IMR-90 (cell line): Measurements from ENCODE around the gene GAPVD1.

Experiments used
- CEBPB ChIP-seq: IDR thresholded peaks from 2 replicates; pipeline ENCODE4 v1.6.1; 2012; ENCODE audit warnings: low read depth, low read length, improper control_type of control experiment
- POLR2A ChIP-seq: IDR thresholded peaks from 2 replicates; pipeline ENCODE4 v1.6.1; 2012; ENCODE audit warnings: mild to moderate bottlenecking, low read depth, low read length
- RAD21 ChIP-seq: IDR thresholded peaks from 2 replicates; pipeline ENCODE4 v1.6.1; 2012; ENCODE audit warnings: low read length, improper control_type of control experiment
- SMC3 ChIP-seq: fragments of 150-350 bp; IDR thresholded peaks from 2 replicates; pipeline ENCODE4 v1.6.1; 2016; ENCODE audit warnings: low read depth, mild to moderate bottlenecking, antibody characterized with exemption, low read length, moderate library complexity
- TF ChIP-seq, protein P1 (sequence below): conservative IDR thresholded peaks from 2 replicates; pipeline ENCODE4 v1.5.1; 2012; ENCODE audit warnings: mild to moderate bottlenecking, low read depth, low read length, improper control_type of control experiment

DNA sequence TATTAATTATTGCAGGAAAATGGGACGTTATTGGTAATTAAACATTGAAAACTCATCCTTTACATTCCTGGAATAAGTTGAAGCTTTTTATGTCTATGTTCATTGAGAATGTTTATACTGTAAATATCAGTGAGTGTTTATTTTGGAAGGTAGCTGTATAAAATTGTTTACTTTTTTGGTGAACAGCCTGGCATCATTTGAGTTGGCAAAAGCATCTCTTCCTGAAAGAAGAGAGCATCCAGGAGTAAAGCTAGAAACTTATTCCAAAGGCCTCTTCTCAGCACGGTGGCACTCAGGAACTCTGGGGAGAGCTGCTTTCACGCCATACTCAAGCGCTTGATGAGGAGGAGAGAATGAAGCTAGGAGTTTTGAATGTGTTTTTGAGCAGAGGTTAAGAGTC, 79.9 kb downstream of the GAPVD1 start:
- TF ChIP-seq, protein P1, sequence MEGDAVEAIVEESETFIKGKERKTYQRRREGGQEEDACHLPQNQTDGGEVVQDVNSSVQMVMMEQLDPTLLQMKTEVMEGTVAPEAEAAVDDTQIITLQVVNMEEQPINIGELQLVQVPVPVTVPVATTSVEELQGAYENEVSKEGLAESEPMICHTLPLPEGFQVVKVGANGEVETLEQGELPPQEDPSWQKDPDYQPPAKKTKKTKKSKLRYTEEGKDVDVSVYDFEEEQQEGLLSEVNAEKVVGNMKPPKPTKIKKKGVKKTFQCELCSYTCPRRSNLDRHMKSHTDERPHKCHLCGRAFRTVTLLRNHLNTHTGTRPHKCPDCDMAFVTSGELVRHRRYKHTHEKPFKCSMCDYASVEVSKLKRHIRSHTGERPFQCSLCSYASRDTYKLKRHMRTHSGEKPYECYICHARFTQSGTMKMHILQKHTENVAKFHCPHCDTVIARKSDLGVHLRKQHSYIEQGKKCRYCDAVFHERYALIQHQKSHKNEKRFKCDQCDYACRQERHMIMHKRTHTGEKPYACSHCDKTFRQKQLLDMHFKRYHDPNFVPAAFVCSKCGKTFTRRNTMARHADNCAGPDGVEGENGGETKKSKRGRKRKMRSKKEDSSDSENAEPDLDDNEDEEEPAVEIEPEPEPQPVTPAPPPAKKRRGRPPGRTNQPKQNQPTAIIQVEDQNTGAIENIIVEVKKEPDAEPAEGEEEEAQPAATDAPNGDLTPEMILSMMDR, result no peak
- no peak for TF ChIP-seq POLR2A
- TF ChIP-seq CEBPB, result no peak
- TF ChIP-seq RAD21, result no peak
- TF ChIP-seq SMC3, result no peak
